Panc1 (cell line): Measurements from ENCODE around the gene ARHGAP45. TPM values are rescaled to one million over a fixed set of nuclear protein-coding genes. Genes with fewer than 3 reads are reported as not detected.

Source experiments
- ATAC-seq: fragments of 200-7000 bp; cut with Tn5 transposase; 2 replicates; pipeline ENCODE4 v1.9.1; 2020; ENCODE audit warnings: mild to moderate bottlenecking, moderate library complexity
- BruUV-seq: library from RNA; stranded (reverse); fragments of 400-500 nt; replicated peaks from 2 replicates; lab custom pipeline; 2021; lab: Mats Ljungman, UMichigan
- CTCF ChIA-PET: fragments of 300-600 bp; sonication (Branson Sonifier 250); formaldehyde crosslinking; loops from one replicate; lab custom pipeline; 2022; ENCODE audit warnings: antibody characterized with exemption; lab: Charles Lee
- POLR2A ChIA-PET: fragments of 300-600 bp; sonication (Branson Sonifier 250); formaldehyde crosslinking; loops from one replicate; lab custom pipeline; 2022; ENCODE audit warnings: antibody characterized with exemption; lab: Charles Lee
- DNase-seq: peaks from one replicate; pipeline ENCODE4 v3.0.0-alpha.2; 2010; ENCODE audit warnings: low read depth, low spot score
- H3K27ac ChIP-seq: 2 replicates; pipeline ENCODE4 v1.5.1; 2011; ENCODE audit warnings: mild to moderate bottlenecking, low read length, inconsistent platforms
- H3K27me3 ChIP-seq: fragments of 200-500 bp; sonication (Bioruptor generic); 2 replicates; pipeline ENCODE4 v1.6.0; 2014; ENCODE audit warnings: low read length, inconsistent platforms; ENCODE audit not compliant: control insufficient read depth, insufficient read depth
- H3K36me3 ChIP-seq: fragments of 200-500 bp; sonication (Bioruptor generic); 2 replicates; pipeline ENCODE4 v1.5.1; 2014; ENCODE audit warnings: inconsistent platforms, mild to moderate bottlenecking, low read length, moderate library complexity; ENCODE audit not compliant: control insufficient read depth, insufficient read depth
- H3K4me1 ChIP-seq: 2 replicates; pipeline ENCODE4 v1.5.1; 2011; ENCODE audit warnings: inconsistent platforms, mild to moderate bottlenecking, low read length, moderate library complexity; ENCODE audit not compliant: control insufficient read depth, insufficient read depth
- H3K4me3 ChIP-seq, 2 experiments: 2 replicates each; pipeline ENCODE4 v1.5.1; 2011 to 2012; ENCODE audit warnings: low read depth in 2 of 2, low read length in 2 of 2, mild to moderate bottlenecking in 2 of 2, inconsistent platforms in 1 of 2, moderate library complexity in 1 of 2
- H3K9me3 ChIP-seq: fragments of 200-500 bp; sonication (Bioruptor generic); 2 replicates; pipeline ENCODE4 v1.5.1; 2014; ENCODE audit warnings: low read depth, mild to moderate bottlenecking, inconsistent platforms, low read length, moderate library complexity; ENCODE audit not compliant: control insufficient read depth, insufficient read depth
- POLR2AphosphoS5 ChIP-seq: IDR thresholded peaks from 2 replicates; pipeline ENCODE4 v1.6.1; 2012; ENCODE audit warnings: mild to moderate bottlenecking, low read depth, low read length, moderate library complexity
- SIN3A ChIP-seq: IDR thresholded peaks from 2 replicates; pipeline ENCODE4 v1.6.1; 2012; ENCODE audit warnings: low read depth, mild to moderate bottlenecking, low read length, moderate library complexity, borderline replicate concordance; ENCODE audit not compliant: insufficient read depth
- TCF7L2 ChIP-seq: IDR thresholded peaks from 2 replicates; pipeline ENCODE4 v1.6.1; 2011; ENCODE audit warnings: mild to moderate bottlenecking, low read depth, low read length, inconsistent platforms
- in situ Hi-C: cut with HindIII; loops from 2 replicates; pipeline ENCODE4 v1.10.0; 2016; ENCODE audit warnings: low sequenced_read_pairs, low pct_unique_long_range_greater_than_20kb
- intact Hi-C: fragments of 100-400 bp; cut with micrococcal nuclease; formaldehyde crosslinking; loops from one replicate; pipeline ENCODE4 v1.10.0; 2022; ENCODE audit not compliant: unreplicated experiment
- total RNA-seq: library from RNA; stranded (reverse); gene quantifications from one replicate; pipeline ENCODE4 v1.2.1, GENCODE V29; 2021; ENCODE audit not compliant: unreplicated experiment
- TF ChIP-seq, protein P1 (sequence below), 2 experiments: IDR thresholded peaks; 2 replicates each; pipeline ENCODE4 v1.6.1; 2011 to 2012; ENCODE audit warnings: low read depth in 2 of 2, control low read depth in 1 of 2, low read length in 1 of 2, mild to moderate bottlenecking in 1 of 2, moderate library complexity in 1 of 2; ENCODE audit not compliant: insufficient read depth in 1 of 2
- TF ChIP-seq, protein P2 (sequence below): fragments of 450-650 bp; IDR thresholded peaks from 2 replicates; pipeline ENCODE4 v1.5.1; 2017; ENCODE audit warnings: mild to moderate bottlenecking

Gene ARHGAP45
- total RNA-seq, 1 experiment from 2014 or later, result 27.8 TPM

DNA sequence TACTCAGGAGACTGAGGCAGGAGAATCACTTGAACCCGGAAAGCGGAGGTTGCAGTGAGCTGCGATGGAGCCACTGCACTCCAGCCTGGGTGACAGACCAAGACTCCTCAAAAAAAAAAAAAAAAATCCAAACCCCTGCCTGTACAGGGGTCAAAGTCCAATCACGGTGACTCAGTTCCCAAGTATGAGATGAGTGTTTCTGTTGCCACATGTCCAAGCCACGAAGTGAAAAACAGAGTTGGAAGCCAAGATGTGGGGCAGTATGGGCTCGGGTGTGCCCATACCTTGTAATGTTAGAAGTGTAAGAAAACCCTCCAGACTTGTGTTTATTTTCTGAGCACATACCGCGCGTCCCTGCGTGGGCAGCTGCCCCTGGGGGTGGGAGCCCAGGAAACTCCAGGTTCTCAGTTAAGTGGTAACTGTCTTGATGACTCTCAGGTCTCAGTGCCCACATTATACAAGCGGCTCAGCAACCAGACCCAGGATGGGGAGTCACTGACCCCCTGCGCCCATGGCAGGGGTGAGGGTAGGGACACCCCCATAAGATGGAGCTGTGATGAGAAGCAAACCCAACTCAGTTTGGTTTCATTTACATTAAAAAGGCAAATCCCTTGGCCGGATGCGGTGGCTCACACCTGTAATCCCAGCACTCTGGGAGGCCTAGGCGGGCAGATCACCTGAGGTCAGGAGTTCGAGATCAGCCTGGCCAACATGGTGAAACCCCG is 35.6 kb downstream of the ARHGAP45 start:
- TF ChIP-seq TCF7L2 (no peak), POLR2AphosphoS5 (peak; percentile 43; the same call in 1 of the 2 replicates)
- in situ Hi-C loops, result no loop called here
- H3K36me3 ChIP-seq, result no peaks in the 10 kb centered on the region; the same call in 1 of the 2 replicates
- ChIA-PET CTCF (no interaction called here), POLR2A (interaction anchor here (0.6 to 0.9 kb wide), 2 partner anchors 9 to 12 kb away, joined by 3 to 10 read pairs; no protein-coding TSS in a partner anchor)
- H3K27me3 ChIP-seq, result no peaks in the 10 kb centered on the region
- BruUV-seq, result no TSS peak
- peaks cover 46% of the 10 kb centered on the region for H3K4me1 ChIP-seq
- no peaks in the 10 kb centered on the region for H3K9me3 ChIP-seq
- peak overlapping the region; percentile 84 for H3K27ac ChIP-seq
- H3K4me3 ChIP-seq, result no peak overlapping the region; a peak in 1 of 4 replicates
- intact Hi-C loops, result no loop called here
- ATAC-seq (peak; percentile 2; the same call in 1 of the 2 replicates), DNase-seq (peak; percentile 92)

DNA sequence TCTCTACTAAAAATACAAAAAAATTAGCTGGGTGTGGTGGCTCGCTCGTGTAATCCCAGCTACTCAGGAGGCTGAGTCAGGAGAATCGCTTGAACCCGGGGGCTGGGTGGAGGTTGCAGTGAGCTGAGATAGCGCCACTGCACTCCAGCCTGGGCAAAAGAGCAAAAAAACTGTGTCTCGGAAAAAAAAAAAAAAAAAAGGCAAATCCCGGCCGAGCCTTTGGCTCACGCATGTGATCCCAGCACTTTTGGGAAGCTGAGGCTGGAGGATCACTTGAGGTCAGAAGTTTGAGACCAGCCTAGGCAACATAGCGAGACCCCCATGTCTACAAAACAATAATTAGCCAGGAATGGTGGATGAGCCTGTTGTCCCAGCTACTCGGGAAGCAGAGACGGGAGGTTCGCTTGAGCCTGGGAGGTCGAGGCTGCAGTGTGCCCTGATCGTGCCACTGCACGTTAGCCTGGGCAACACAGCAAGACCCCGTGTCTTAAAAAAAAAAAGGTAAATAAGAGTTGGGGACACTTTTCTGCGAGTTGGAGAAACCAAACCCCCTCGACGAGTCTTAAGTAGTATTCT is 36.3 kb downstream of the ARHGAP45 start:
- intact Hi-C loops (no loop called here), in situ Hi-C loops (no loop called here)
- H3K27ac ChIP-seq, result peak overlapping the region; percentile 84
- no peaks in the 10 kb centered on the region; the same call in 1 of the 2 replicates for H3K36me3 ChIP-seq
- DNase-seq, result no peak
- no peak for TF ChIP-seq TCF7L2
- TF ChIP-seq, protein P1, sequence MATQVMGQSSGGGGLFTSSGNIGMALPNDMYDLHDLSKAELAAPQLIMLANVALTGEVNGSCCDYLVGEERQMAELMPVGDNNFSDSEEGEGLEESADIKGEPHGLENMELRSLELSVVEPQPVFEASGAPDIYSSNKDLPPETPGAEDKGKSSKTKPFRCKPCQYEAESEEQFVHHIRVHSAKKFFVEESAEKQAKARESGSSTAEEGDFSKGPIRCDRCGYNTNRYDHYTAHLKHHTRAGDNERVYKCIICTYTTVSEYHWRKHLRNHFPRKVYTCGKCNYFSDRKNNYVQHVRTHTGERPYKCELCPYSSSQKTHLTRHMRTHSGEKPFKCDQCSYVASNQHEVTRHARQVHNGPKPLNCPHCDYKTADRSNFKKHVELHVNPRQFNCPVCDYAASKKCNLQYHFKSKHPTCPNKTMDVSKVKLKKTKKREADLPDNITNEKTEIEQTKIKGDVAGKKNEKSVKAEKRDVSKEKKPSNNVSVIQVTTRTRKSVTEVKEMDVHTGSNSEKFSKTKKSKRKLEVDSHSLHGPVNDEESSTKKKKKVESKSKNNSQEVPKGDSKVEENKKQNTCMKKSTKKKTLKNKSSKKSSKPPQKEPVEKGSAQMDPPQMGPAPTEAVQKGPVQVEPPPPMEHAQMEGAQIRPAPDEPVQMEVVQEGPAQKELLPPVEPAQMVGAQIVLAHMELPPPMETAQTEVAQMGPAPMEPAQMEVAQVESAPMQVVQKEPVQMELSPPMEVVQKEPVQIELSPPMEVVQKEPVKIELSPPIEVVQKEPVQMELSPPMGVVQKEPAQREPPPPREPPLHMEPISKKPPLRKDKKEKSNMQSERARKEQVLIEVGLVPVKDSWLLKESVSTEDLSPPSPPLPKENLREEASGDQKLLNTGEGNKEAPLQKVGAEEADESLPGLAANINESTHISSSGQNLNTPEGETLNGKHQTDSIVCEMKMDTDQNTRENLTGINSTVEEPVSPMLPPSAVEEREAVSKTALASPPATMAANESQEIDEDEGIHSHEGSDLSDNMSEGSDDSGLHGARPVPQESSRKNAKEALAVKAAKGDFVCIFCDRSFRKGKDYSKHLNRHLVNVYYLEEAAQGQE (IDR thresholded peaks at IDR 0.05; ENCODE audit: insufficient read depth in 1 of 2, low read depth in 2 of 2, low read length in 1 of 2), result no peak
- TF ChIP-seq, protein P2, sequence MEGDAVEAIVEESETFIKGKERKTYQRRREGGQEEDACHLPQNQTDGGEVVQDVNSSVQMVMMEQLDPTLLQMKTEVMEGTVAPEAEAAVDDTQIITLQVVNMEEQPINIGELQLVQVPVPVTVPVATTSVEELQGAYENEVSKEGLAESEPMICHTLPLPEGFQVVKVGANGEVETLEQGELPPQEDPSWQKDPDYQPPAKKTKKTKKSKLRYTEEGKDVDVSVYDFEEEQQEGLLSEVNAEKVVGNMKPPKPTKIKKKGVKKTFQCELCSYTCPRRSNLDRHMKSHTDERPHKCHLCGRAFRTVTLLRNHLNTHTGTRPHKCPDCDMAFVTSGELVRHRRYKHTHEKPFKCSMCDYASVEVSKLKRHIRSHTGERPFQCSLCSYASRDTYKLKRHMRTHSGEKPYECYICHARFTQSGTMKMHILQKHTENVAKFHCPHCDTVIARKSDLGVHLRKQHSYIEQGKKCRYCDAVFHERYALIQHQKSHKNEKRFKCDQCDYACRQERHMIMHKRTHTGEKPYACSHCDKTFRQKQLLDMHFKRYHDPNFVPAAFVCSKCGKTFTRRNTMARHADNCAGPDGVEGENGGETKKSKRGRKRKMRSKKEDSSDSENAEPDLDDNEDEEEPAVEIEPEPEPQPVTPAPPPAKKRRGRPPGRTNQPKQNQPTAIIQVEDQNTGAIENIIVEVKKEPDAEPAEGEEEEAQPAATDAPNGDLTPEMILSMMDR, result no peak
- no peak for TF ChIP-seq POLR2AphosphoS5
- TF ChIP-seq SIN3A, result no peak
- peak overlapping the region; percentile 20 to 34 for H3K4me3 ChIP-seq
- peaks cover 43% of the 10 kb centered on the region for H3K4me1 ChIP-seq
- TSS peak; percentile 94 for BruUV-seq
- no peaks in the 10 kb centered on the region for H3K9me3 ChIP-seq
- no peaks in the 10 kb centered on the region for H3K27me3 ChIP-seq
- POLR2A ChIA-PET, result interaction anchor here (0.6 to 0.9 kb wide), 2 partner anchors 9 to 13 kb away, joined by 3 to 10 read pairs; no protein-coding TSS in a partner anchor
- CTCF ChIA-PET, result no interaction called here
- ATAC-seq, result no peak
